Activated CD8-positive, alpha-beta memory T cell treated with anti-CD3 and anti-CD28 coated beads for 24 hours (primary cell): ENCODE data around the gene COA3.

Source experiments
- DNase-seq: peaks from one replicate; pipeline ENCODE4 v3.0.0-alpha.2; 2020

Gene COA3

GRCh38 chr17:42798383-42799380 is at the start of gene COA3, which contains the start of gene CNTD1:
TSS of gene COA3 (minus strand) at chr17:42798704. CDS start at chr17:42798681, 23 bp downstream.
TSS of gene CNTD1 (plus strand) at chr17:42798861. CDS start at chr17:42799068, 207 bp downstream.
- peak; percentile 92 for DNase-seq

GRCh38 chr17:42848093-42848492 is 49.6 kb upstream of the COA3 start:
- DNase-seq = no peak

GRCh38 chr17:42846594-42847280 is 48.2 kb upstream of the COA3 start:
- no peak for DNase-seq

GRCh38 chr17:42845918-42846593 is 47.6 kb upstream of the COA3 start:
- DNase-seq = peak; percentile 63

- no peak for DNase-seq
Observed at GRCh38 chr17:42845556-42845917, 47.0 kb upstream of the COA3 start.

GRCh38 chr17:42844761-42845555 is 46.5 kb upstream of the COA3 start:
- DNase-seq = no peak

- DNase-seq = no peak
Observed at GRCh38 chr17:42844271-42844670, 45.8 kb upstream of the COA3 start, which contains the start of gene AOC2. TSS of gene AOC2 (plus strand) at chr17:42844580. CDS start at chr17:42844627, 47 bp downstream.

- no peak for DNase-seq
Observed at GRCh38 chr17:42843358-42843934, 44.9 kb upstream of the COA3 start.

- DNase-seq = no peak
Observed at GRCh38 chr17:42841975-42842685, 43.6 kb upstream of the COA3 start.

GRCh38 chr17:42835732-42836131 is 37.2 kb upstream of the COA3 start:
- DNase-seq = no peak

- DNase-seq = no peak
Observed at GRCh38 chr17:42833767-42834422, 35.4 kb upstream of the COA3 start.

- peak; percentile 97 for DNase-seq
Observed at GRCh38 chr17:42832934-42833766, 34.6 kb upstream of the COA3 start, which contains the start of gene PSME3. TSS of gene PSME3 (plus strand) at chr17:42833397. CDS start at chr17:42833632, 235 bp downstream.

- DNase-seq = no peak
Observed at GRCh38 chr17:42832213-42832933, 33.9 kb upstream of the COA3 start.

- DNase-seq = no peak
Observed at GRCh38 chr17:42830971-42831370, 32.5 kb upstream of the COA3 start.

- DNase-seq = no peak
Observed at GRCh38 chr17:42827472-42827871, 29.0 kb upstream of the COA3 start.

GRCh38 chr17:42821176-42821575 is 22.7 kb upstream of the COA3 start:
- DNase-seq = no peak

- peak; percentile 80 for DNase-seq
Observed at GRCh38 chr17:42819939-42820535, 21.5 kb upstream of the COA3 start.

- DNase-seq = no peak
Observed at GRCh38 chr17:42818379-42818778, 19.9 kb upstream of the COA3 start.
